Activated T-helper 1 cell treated with anti-CD3 and anti-CD28 coated beads, Interleukin-12 subunit alpha, Interleukin-12 subunit beta, Interleukin-2, Interleukin-4 antibody, amounts not matched to agents 30 ng/mL and 10 ng/mL and 1 ng/mL, durations not matched to agents 14 hours and 24 hours and 36 hours (primary cell): ENCODE measurements around the gene ZRSR2. TPM values are rescaled to one million over a fixed set of nuclear protein-coding genes. Genes with fewer than 3 reads are reported as not detected.
A peak's percentile ranks its signal among the peaks of the same experiment; 100 is the strongest.
"Not testable (repeated sequence)": the region's sequence is repeated elsewhere in the genome, so short reads cannot be mapped to it uniquely, and the experiment has no call there.

Experiments
- DNase-seq: peaks from one replicate; pipeline ENCODE4 v3.0.0; 2021; ENCODE audit warnings: low spot score
- H3K27ac Mint-ChIP-seq: one replicate; pipeline ENCODE4 v1.8.0; 2021; ENCODE audit warnings: mild to moderate bottlenecking, mixed read lengths
- H3K27me3 Mint-ChIP-seq: one replicate; pipeline ENCODE4 v1.8.0; 2022; ENCODE audit warnings: mild to moderate bottlenecking, moderate library complexity, mixed read lengths; ENCODE audit not compliant: insufficient read depth
- H3K36me3 Mint-ChIP-seq: one replicate; pipeline ENCODE4 v1.8.0; 2021; ENCODE audit warnings: low read depth, mixed read lengths
- H3K4me1 Mint-ChIP-seq: one replicate; pipeline ENCODE4 v1.8.0; 2021; ENCODE audit warnings: low read depth, mixed read lengths
- H3K4me3 Mint-ChIP-seq: one replicate; pipeline ENCODE4 v1.8.0; 2021; ENCODE audit warnings: mild to moderate bottlenecking, moderate library complexity, mixed read lengths
- H3K9me3 Mint-ChIP-seq: one replicate; pipeline ENCODE4 v1.8.0; 2021; ENCODE audit warnings: mixed read lengths
- intact Hi-C: fragments of 100-400 bp; cut with micrococcal nuclease; formaldehyde crosslinking; loops from one replicate; pipeline ENCODE4 v1.15.1; 2024
- total RNA-seq: library from RNA; stranded (reverse); gene quantifications from 2 replicates; pipeline ENCODE4 v1.2.3, GENCODE V29; 2022

Gene ZRSR2
- total RNA-seq, 1 donor from 2014 or later = 20.6 TPM

DNA sequence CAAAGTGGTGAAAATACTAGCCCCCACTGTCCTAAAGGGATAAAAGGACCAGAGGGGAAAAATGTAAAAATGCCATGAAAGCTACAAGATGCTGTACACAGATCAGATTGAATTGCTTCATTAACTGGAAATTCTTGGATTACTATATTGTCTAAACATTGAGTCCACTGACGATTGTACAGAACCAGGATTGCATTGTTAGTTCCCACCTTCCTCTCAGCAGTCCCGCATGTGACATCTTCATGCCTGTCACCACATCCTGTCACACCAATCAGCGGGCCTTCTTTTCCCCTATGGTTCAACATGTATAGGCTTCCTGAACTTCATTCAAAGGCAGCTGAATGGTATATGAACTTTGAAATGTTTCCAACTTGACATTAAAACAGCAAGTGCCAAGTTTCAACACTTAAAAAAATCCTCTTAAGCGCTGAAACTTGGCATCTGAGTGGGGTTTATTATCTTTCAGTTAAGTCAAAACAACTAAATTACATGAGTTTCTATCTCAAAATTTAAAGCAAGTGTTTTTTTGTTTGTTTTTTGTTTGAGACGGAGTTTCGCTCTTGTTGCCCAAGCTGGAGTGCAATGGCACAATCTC is 24.6 kb downstream of the ZRSR2 start:
- Mint-ChIP-seq H3K36me3 (peaks cover 36% of the 10 kb centered on the region), H3K4me3 (peak overlapping the region; percentile 22), H3K27ac (no peak overlapping the region), H3K9me3 (no peaks in the 10 kb centered on the region), H3K27me3 (no peaks in the 10 kb centered on the region), H3K4me1 (peaks cover 37% of the 10 kb centered on the region)
- intact Hi-C loops = loop anchor here (5.0 kb wide), 2 partner anchors 53 to 128 kb away; no protein-coding TSS in a partner anchor
- DNase-seq = no peak

DNA sequence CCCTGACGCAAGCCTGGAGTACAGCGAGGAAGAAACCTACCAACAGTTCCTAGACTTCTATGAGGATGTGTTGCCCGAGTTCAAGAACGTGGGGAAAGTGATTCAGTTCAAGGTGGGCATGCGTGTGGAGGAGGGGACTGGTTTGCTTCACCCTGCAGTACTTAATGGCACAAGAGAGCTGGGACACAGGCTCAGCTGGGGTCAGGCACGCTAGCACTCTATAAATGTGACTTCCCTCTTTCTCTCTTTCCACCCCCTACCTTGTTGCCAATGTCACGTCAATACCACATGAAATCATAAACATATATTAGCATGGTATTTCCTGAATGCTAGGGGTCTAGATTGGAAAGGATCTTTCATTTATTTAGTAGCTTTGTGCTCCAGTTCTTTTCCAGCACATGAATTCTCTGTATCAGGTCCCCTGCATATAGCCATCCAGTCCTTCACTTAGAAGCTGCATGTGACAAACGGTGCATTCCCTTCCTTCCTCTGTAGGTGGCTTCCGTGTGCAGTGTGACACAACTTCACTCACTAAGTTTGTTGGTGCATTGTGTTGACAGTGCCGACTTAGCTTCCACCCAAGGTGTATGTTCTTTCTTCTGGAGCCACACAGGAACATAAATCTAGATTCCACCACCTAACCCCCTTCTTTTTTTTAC is 25.6 kb downstream of the ZRSR2 start:
- DNase-seq = peak; percentile 8
- intact Hi-C loops = loop anchor here (1.0 to 5.0 kb wide), 3 partner anchors 38 to 129 kb away; partner anchors contain the start of gene AP1S2
- Mint-ChIP-seq H3K27me3 (no peaks in the 10 kb centered on the region), H3K27ac (peak overlapping the region; percentile 58), H3K36me3 (peaks cover 38% of the 10 kb centered on the region), H3K4me3 (no peak overlapping the region), H3K4me1 (peaks cover 47% of the 10 kb centered on the region), H3K9me3 (no peaks in the 10 kb centered on the region)

DNA sequence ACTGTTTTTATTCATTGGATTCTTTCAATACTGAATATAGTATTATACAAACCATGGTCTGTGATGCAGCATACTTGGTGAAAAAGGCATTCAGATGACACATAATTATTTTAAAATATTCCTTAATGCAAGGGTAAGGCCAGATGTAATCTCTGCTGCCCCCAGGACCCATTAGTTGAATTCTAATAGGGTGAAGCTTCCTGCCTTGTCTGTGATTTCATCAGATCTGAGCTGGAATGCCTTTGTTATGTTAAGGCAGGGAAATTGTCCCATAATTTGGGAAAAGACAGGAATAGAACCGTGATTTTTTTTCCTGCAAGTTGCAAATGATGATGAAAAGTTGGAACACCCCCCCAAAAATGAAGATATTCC is 26.1 kb downstream of the ZRSR2 start:
- peaks cover 49% of the 10 kb centered on the region for H3K4me1 Mint-ChIP-seq
- H3K4me3 Mint-ChIP-seq = peak overlapping the region; percentile 61
- H3K27me3 Mint-ChIP-seq = no peaks in the 10 kb centered on the region
- H3K9me3 Mint-ChIP-seq = no peaks in the 10 kb centered on the region
- no peak for DNase-seq
- intact Hi-C loops = loop anchor here (1.0 to 5.0 kb wide), 3 partner anchors 38 to 129 kb away; partner anchors contain the start of gene AP1S2
- peaks cover 41% of the 10 kb centered on the region for H3K36me3 Mint-ChIP-seq
- H3K27ac Mint-ChIP-seq = peak overlapping the region; percentile 58

DNA sequence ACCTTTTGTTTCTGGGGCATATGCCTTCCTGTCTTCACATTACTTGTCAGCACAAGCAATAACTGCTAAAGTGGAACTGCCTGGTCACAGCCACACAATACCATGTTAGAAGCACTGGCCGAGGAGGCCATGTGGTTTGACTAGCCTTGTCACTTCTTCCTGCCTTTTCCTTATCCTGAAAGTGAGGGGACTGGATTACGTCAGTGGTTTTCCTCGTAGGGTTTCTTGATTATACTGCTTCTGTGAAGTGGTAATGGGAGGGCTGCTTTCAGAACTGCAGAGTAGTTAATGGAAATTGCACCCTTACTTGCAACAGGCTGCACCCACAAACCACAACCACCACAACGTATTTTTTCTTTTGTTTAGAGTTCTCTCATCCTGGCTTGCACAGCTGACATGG is 26.6 kb downstream of the ZRSR2 start:
- H3K27ac Mint-ChIP-seq = peak overlapping the region; percentile 78
- H3K27me3 Mint-ChIP-seq = no peaks in the 10 kb centered on the region
- no peaks in the 10 kb centered on the region for H3K9me3 Mint-ChIP-seq
- H3K36me3 Mint-ChIP-seq = peaks cover 43% of the 10 kb centered on the region
- H3K4me3 Mint-ChIP-seq = peak overlapping the region; percentile 61
- H3K4me1 Mint-ChIP-seq = peaks cover 49% of the 10 kb centered on the region
- intact Hi-C loops = loop anchor here (1.0 to 5.0 kb wide), 4 partner anchors 27 to 130 kb away; partner anchors contain the start of genes AP1S2 and ZRSR2
- DNase-seq = peak; percentile 39

DNA sequence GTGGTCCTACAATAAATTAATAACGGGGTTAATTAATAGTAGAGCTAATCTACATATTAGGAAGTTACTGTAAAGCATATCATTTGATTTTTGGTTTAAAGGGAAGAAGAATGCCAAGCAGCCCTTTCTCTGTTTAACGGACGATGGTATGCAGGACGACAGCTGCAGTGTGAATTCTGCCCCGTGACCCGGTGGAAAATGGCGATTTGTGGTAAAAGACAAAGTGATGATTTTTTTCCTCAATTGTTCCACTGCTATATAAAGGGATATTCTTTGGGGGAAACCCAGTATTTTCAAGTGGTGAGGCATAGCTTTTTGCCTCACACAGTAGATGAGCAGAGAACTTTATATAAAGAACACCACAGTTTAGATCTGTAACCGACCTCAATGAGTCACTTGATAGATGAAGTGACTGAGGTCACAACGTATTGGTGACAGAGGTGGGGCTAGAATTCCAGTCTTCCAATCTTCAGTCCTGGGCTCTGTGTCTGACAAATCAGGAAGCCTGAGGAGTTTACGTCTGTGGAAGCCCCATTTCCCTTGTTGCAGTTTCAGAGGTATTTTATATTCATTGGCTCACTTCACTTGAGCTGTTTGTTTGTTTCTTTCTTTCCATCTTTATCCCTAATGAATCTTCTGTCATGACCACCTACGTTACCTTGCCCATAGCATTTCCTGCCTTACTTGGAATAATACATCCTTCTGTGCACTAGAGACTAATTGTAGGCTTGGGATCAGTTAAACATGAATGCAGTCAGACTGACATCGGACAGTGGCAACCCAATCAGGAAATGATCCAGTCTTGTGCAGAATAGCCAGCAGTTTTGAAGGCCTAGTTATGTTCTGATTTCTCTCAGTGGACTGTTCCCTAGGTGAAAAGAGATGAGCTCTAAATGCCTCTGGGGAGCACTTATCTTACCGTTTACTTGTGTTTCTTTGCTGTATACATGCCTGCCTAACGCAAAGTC is 30.1 kb downstream of the ZRSR2 start:
- Mint-ChIP-seq H3K9me3 (no peaks in the 10 kb centered on the region), H3K27me3 (no peaks in the 10 kb centered on the region), H3K4me3 (no peak overlapping the region), H3K36me3 (peaks cover 31% of the 10 kb centered on the region), H3K27ac (peak overlapping the region; percentile 50), H3K4me1 (peaks cover 37% of the 10 kb centered on the region)
- intact Hi-C loops = no loop called here
- DNase-seq = no peak

DNA sequence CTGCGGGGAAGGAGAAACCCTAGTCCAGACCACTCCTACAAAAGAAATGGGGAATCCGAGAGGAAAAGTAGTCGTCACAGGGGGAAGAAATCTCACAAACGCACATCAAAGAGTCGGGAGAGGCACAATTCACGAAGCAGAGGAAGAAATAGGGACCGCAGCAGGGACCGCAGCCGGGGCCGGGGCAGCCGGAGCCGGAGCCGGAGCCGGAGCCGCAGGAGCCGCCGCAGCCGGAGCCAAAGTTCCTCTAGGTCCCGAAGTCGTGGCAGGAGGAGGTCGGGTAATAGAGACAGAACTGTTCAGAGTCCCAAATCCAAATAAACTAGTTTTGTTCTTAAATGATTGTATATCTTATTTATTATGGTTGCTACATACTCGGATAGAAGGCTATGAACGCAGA is 32.6 kb downstream of the ZRSR2 start:
- no peaks in the 10 kb centered on the region for H3K9me3 Mint-ChIP-seq
- no peak for DNase-seq
- H3K4me1 Mint-ChIP-seq = peaks cover 16% of the 10 kb centered on the region
- peaks cover 32% of the 10 kb centered on the region for H3K36me3 Mint-ChIP-seq
- intact Hi-C loops = no loop called here
- no peak overlapping the region for H3K4me3 Mint-ChIP-seq
- no peaks in the 10 kb centered on the region for H3K27me3 Mint-ChIP-seq
- no peak overlapping the region for H3K27ac Mint-ChIP-seq

DNA sequence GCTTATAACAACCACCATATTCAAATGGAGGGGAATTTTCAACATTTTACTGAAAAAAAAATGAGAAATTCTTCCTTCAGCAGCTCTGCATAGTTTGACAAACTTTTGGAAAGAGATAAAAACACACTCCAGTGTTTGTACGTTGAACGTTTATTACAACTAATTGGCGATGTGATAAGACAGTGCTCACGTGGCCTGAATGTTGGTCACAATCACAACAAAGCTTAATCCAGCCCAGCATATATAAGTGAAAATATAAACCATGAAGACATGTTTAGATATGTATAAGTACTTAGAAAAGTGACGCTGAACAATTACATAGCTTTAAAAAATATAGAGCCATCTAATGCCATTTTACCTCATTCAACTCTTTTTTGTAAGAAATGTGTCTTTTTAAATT is 35.7 kb downstream of the ZRSR2 start:
- peaks cover 22% of the 10 kb centered on the region for H3K36me3 Mint-ChIP-seq
- no peaks in the 10 kb centered on the region for H3K27me3 Mint-ChIP-seq
- no peak overlapping the region for H3K4me3 Mint-ChIP-seq
- peaks cover 2% of the 10 kb centered on the region for H3K4me1 Mint-ChIP-seq
- H3K27ac Mint-ChIP-seq = no peak overlapping the region
- no peaks in the 10 kb centered on the region for H3K9me3 Mint-ChIP-seq
- DNase-seq = no peak
- intact Hi-C loops = no loop called here

DNA sequence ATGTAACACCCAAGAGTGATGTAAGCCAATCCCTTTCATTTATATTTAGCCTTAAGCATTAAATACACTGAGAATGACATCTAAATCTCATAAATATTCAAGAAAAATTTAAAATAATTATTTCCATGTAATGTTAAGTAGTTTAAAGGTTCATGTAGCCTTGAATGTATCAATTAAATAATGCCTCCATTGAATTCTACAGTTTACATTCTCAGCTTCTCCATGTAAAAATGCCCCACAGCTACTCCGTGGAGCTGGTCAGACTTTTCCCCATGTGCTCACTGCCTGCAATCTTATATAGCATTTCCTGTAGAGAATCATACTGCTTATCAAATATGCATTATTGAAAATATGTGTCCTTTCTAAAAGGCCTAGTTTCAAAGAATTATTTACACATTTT is 38.9 kb downstream of the ZRSR2 start:
- intact Hi-C loops = no loop called here
- Mint-ChIP-seq H3K4me1 (no peaks in the 10 kb centered on the region), H3K27me3 (no peaks in the 10 kb centered on the region), H3K27ac (no peak overlapping the region), H3K4me3 (no peak overlapping the region), H3K9me3 (no peaks in the 10 kb centered on the region), H3K36me3 (peaks cover 14% of the 10 kb centered on the region)
- DNase-seq = no peak

DNA sequence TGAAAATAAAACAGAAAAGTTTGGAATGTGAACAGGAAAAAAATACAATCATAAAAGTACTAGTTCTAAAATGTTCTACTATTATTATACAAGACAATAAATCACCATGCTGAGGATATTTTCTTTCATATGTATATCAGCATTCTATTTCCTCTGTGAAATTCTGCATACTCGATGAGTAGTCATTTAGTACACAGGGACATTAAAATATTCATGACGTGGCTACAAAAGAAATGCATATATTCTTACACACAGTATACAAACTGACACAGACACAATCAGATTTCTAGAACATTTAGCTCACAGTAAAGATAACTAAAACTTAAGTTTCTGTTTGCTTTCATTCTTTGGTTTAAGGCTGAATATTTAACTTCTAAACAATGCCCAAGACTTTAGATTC is 41.1 kb downstream of the ZRSR2 start:
- intact Hi-C loops, H3K4me1 Mint-ChIP-seq, H3K36me3 Mint-ChIP-seq, H3K27me3 Mint-ChIP-seq, H3K9me3 Mint-ChIP-seq, H3K4me3 Mint-ChIP-seq, H3K27ac Mint-ChIP-seq, DNase-seq: not testable (repeated sequence)

DNA sequence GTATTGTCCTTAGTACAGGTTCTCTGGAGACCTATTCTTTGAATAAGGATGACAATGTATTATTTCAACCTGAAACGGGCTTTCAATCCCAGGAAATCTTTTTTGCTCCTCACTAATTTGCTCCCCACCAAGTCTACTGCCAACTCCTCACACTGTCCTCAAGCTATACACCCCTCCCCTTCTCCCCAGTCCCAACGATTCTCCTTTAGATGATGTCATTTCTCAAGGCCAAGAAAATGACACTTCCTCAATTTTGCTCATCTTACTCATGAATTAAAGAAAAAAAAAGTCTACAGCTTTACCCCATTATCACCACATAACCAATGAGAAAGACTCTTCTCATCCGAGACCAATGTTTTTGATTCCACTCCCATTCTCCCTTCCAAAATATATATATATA is 43.8 kb downstream of the ZRSR2 start:
- Mint-ChIP-seq H3K36me3 (peaks cover 4% of the 10 kb centered on the region), H3K9me3 (no peaks in the 10 kb centered on the region), H3K27me3 (no peaks in the 10 kb centered on the region), H3K4me3 (no peak overlapping the region), H3K4me1 (no peaks in the 10 kb centered on the region), H3K27ac (no peak overlapping the region)
- intact Hi-C loops = no loop called here
- no peak for DNase-seq

DNA sequence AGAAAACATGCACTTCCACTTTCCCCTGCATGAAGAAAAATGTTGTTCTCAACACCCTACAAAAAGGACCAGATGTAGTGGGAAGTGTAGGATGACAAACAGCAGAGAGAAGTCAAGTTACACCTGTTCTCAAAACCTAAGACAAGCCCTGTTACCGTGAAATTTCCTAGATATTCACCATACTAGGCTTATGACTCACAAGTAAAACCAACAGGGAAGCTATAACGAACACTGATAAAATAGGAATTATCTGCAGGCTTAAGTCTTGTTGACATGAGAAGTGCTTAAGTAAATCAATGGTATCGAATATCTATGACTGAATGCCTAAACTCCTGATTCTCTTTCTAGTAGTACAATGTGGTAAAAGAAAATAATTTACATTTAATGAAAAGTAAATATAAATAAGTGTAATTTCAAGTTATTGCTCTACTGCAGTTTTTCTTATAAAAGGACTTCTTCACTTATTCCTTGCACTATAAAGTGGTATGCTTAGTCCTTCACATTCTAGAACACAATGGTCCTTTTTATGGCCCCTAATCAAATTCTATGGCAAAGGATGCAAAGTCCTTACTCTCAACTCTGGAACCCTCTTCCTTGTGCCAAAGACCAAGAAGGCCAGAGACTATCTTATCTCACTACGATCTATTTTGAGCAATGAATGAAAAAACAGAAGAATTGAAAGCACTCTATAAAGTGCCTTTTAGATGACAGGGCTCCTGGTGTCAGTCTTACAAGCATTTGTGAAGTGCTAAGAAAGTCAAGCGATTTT is 44.7 kb downstream of the ZRSR2 start:
- Mint-ChIP-seq H3K4me1 (no peaks in the 10 kb centered on the region), H3K27me3 (no peaks in the 10 kb centered on the region), H3K36me3 (peaks cover 4% of the 10 kb centered on the region), H3K4me3 (no peak overlapping the region), H3K27ac (no peak overlapping the region), H3K9me3 (no peaks in the 10 kb centered on the region)
- intact Hi-C loops = no loop called here
- DNase-seq = no peak

DNA sequence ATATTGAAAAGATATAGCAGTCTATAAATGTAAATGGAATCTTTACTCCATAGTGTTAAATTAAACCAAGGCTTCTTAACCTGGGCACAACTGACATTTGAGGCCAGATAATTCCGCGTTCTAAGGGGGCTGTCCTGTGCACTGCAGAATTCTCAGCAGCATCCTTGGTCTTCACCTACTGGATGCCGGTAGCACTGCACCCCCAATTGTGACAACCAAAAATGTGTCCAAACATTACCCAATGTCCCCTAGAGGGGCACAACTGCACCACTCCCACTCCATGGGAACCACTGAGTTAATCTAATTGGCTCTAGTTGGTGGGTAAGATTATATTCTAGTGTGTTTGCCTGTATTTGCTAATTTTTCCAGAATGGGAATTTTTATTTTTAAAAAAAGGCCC is 47.7 kb downstream of the ZRSR2 start:
- Mint-ChIP-seq H3K9me3 (no peaks in the 10 kb centered on the region), H3K4me1 (no peaks in the 10 kb centered on the region), H3K27ac (no peak overlapping the region), H3K36me3 (peaks cover 4% of the 10 kb centered on the region), H3K4me3 (no peak overlapping the region), H3K27me3 (no peaks in the 10 kb centered on the region)
- no peak for DNase-seq
- intact Hi-C loops = no loop called here
